Memory B cell (primary cell): ENCODE measurements around the gene POTEJ.
"Not testable (repeated sequence)": the region's sequence is repeated elsewhere in the genome, so short reads cannot be mapped to it uniquely, and the experiment has no call there.

Experiments used
- ATAC-seq: fragments of 150-1000 bp; cut with Tn5 transposase; 2 replicates; pipeline ENCODE4 v1.10.0; 2021; ENCODE audit warnings: low read depth, mild to moderate bottlenecking, moderate library complexity
- DNase-seq, 2 donors: peaks; one replicate each; pipeline ENCODE4 v3.0.0; 2022; ENCODE audit warnings: low spot score in 2 of 2
- H3K27ac Mint-ChIP-seq: one replicate; pipeline ENCODE4 v1.8.0; 2022; ENCODE audit warnings: mild to moderate bottlenecking, moderate library complexity, mixed read lengths
- H3K27me3 Mint-ChIP-seq: one replicate; pipeline ENCODE4 v1.8.0; 2022; ENCODE audit warnings: mixed read lengths
- H3K36me3 Mint-ChIP-seq: one replicate; pipeline ENCODE4 v1.8.0; 2022; ENCODE audit warnings: mild to moderate bottlenecking, mixed read lengths
- H3K4me1 Mint-ChIP-seq: one replicate; pipeline ENCODE4 v1.8.0; 2022; ENCODE audit warnings: mixed read lengths
- H3K4me3 Mint-ChIP-seq: one replicate; pipeline ENCODE4 v1.8.0; 2022; ENCODE audit warnings: mild to moderate bottlenecking, moderate library complexity, mixed read lengths
- H3K9me3 Mint-ChIP-seq: one replicate; pipeline ENCODE4 v1.8.0; 2022; ENCODE audit warnings: mixed read lengths

POTEJ gene

GRCh38 chr2:130611140-130611539 lies at the start of gene POTEJ:
TSS of gene POTEJ (plus strand) at chr2:130611440. CDS start at chr2:130611533, 93 bp downstream.
- ATAC-seq, H3K4me3 Mint-ChIP-seq, H3K27me3 Mint-ChIP-seq, DNase-seq, H3K4me1 Mint-ChIP-seq, H3K9me3 Mint-ChIP-seq, H3K36me3 Mint-ChIP-seq, H3K27ac Mint-ChIP-seq: not testable (repeated sequence)

GRCh38 chr2:130566165-130566564 lies 45.1 kb upstream of the POTEJ start:
- DNase-seq, H3K9me3 Mint-ChIP-seq, H3K4me3 Mint-ChIP-seq, H3K36me3 Mint-ChIP-seq, H3K4me1 Mint-ChIP-seq, H3K27ac Mint-ChIP-seq, ATAC-seq, H3K27me3 Mint-ChIP-seq: not testable (repeated sequence)

GRCh38 chr2:130571929-130572328 lies 39.3 kb upstream of the POTEJ start:
- H3K9me3 Mint-ChIP-seq, H3K4me3 Mint-ChIP-seq, DNase-seq, H3K27ac Mint-ChIP-seq, H3K36me3 Mint-ChIP-seq, H3K27me3 Mint-ChIP-seq, H3K4me1 Mint-ChIP-seq, ATAC-seq: not testable (repeated sequence)

GRCh38 chr2:130574230-130574629 lies 37.0 kb upstream of the POTEJ start:
- H3K4me1 Mint-ChIP-seq, H3K4me3 Mint-ChIP-seq, DNase-seq, H3K9me3 Mint-ChIP-seq, H3K36me3 Mint-ChIP-seq, H3K27me3 Mint-ChIP-seq, H3K27ac Mint-ChIP-seq, ATAC-seq: not testable (repeated sequence)

GRCh38 chr2:130576209-130576784 lies 34.9 kb upstream of the POTEJ start:
- not testable (repeated sequence) for H3K4me3 Mint-ChIP-seq, H3K4me1 Mint-ChIP-seq, H3K36me3 Mint-ChIP-seq, DNase-seq, H3K9me3 Mint-ChIP-seq, ATAC-seq, H3K27ac Mint-ChIP-seq, H3K27me3 Mint-ChIP-seq

- H3K9me3 Mint-ChIP-seq, H3K4me1 Mint-ChIP-seq, H3K27me3 Mint-ChIP-seq, H3K27ac Mint-ChIP-seq, H3K36me3 Mint-ChIP-seq, DNase-seq, ATAC-seq, H3K4me3 Mint-ChIP-seq: not testable (repeated sequence)
Measured at GRCh38 chr2:130577559-130577958, 33.7 kb upstream of the POTEJ start.

- H3K4me3 Mint-ChIP-seq, ATAC-seq, H3K9me3 Mint-ChIP-seq, H3K27ac Mint-ChIP-seq, H3K36me3 Mint-ChIP-seq, DNase-seq, H3K4me1 Mint-ChIP-seq, H3K27me3 Mint-ChIP-seq: not testable (repeated sequence)
Measured at GRCh38 chr2:130579121-130579520, 32.1 kb upstream of the POTEJ start.

- ATAC-seq, DNase-seq, H3K4me1 Mint-ChIP-seq, H3K27me3 Mint-ChIP-seq, H3K9me3 Mint-ChIP-seq, H3K4me3 Mint-ChIP-seq, H3K36me3 Mint-ChIP-seq, H3K27ac Mint-ChIP-seq: not testable (repeated sequence)
Measured at GRCh38 chr2:130581491-130581890, 29.7 kb upstream of the POTEJ start.

GRCh38 chr2:130582970-130583369 lies 28.3 kb upstream of the POTEJ start:
- not testable (repeated sequence) for H3K27ac Mint-ChIP-seq

GRCh38 chr2:130583582-130583981 lies 27.7 kb upstream of the POTEJ start:
- not testable (repeated sequence) for H3K27ac Mint-ChIP-seq, ATAC-seq, H3K9me3 Mint-ChIP-seq, H3K36me3 Mint-ChIP-seq, DNase-seq, H3K4me1 Mint-ChIP-seq, H3K4me3 Mint-ChIP-seq, H3K27me3 Mint-ChIP-seq

More at GRCh38 chr2:130582970-130583369, 28.3 kb upstream of the POTEJ start:
- not testable (repeated sequence) for H3K4me3 Mint-ChIP-seq, H3K36me3 Mint-ChIP-seq, H3K9me3 Mint-ChIP-seq, ATAC-seq, H3K27me3 Mint-ChIP-seq, H3K4me1 Mint-ChIP-seq, DNase-seq

- not testable (repeated sequence) for H3K36me3 Mint-ChIP-seq, ATAC-seq, H3K4me1 Mint-ChIP-seq, H3K9me3 Mint-ChIP-seq, DNase-seq, H3K4me3 Mint-ChIP-seq, H3K27me3 Mint-ChIP-seq, H3K27ac Mint-ChIP-seq
Measured at GRCh38 chr2:130584726-130585125, 26.5 kb upstream of the POTEJ start.

- not testable (repeated sequence) for DNase-seq, H3K9me3 Mint-ChIP-seq, H3K27me3 Mint-ChIP-seq, H3K4me1 Mint-ChIP-seq, ATAC-seq, H3K4me3 Mint-ChIP-seq, H3K27ac Mint-ChIP-seq, H3K36me3 Mint-ChIP-seq
Measured at GRCh38 chr2:130588688-130589458, 22.4 kb upstream of the POTEJ start.

GRCh38 chr2:130590170-130590841 lies 20.9 kb upstream of the POTEJ start:
- not testable (repeated sequence) for ATAC-seq, H3K27me3 Mint-ChIP-seq, H3K36me3 Mint-ChIP-seq, H3K27ac Mint-ChIP-seq, H3K4me1 Mint-ChIP-seq, H3K4me3 Mint-ChIP-seq, H3K9me3 Mint-ChIP-seq, DNase-seq

GRCh38 chr2:130590842-130591359 lies 20.3 kb upstream of the POTEJ start:
- not testable (repeated sequence) for H3K27me3 Mint-ChIP-seq, ATAC-seq, H3K9me3 Mint-ChIP-seq, H3K36me3 Mint-ChIP-seq, H3K4me3 Mint-ChIP-seq, H3K4me1 Mint-ChIP-seq, H3K27ac Mint-ChIP-seq, DNase-seq
